Kidney epithelial cell (primary cell): ENCODE results near the gene LRRC45. TPM values are rescaled to one million over a fixed set of nuclear protein-coding genes. Genes with fewer than 3 reads are reported as not detected.

Source experiments
- DNase-seq: peaks from one replicate; pipeline ENCODE4 v3.0.0-alpha.2; 2010; ENCODE audit warnings: low read depth
- H3K27me3 ChIP-seq: 2 replicates; pipeline ENCODE4 v1.6.0; 2011; ENCODE audit warnings: low read length; ENCODE audit not compliant: control insufficient read depth, insufficient read depth
- H3K36me3 ChIP-seq: 2 replicates; pipeline ENCODE4 v1.5.1; 2011; ENCODE audit warnings: low read length; ENCODE audit not compliant: control insufficient read depth, insufficient read depth
- H3K4me3 ChIP-seq: 2 replicates; pipeline ENCODE4 v1.5.1; 2011; ENCODE audit warnings: low read depth, mild to moderate bottlenecking, control low read depth, low read length
- CTCF ChIP-seq: IDR thresholded peaks from 2 replicates; pipeline ENCODE4 v1.5.1; 2011; ENCODE audit warnings: mild to moderate bottlenecking, moderate library complexity, low read length, control low read depth, inconsistent platforms; ENCODE audit not compliant: insufficient read depth, poor library complexity, severe bottlenecking
- total RNA-seq: library from RNA; depleted of rRNA; stranded (reverse); fragments of >200 nt; gene quantifications from 2 replicates; pipeline ENCODE4 v1.2.3, GENCODE V29; 2015

Gene LRRC45
- total RNA-seq, result 16.1 and 22.2 TPM in 2 replicates

- Histone ChIP-seq H3K36me3 (peaks cover 4% of the 10 kb centered on the region), H3K27me3 (no peaks in the 10 kb centered on the region), H3K4me3 (peak within 1 kb of the TSS; percentile 73)
- DNase-seq, result peak; percentile 95
- no peak for TF ChIP-seq CTCF
Measured at GRCh38 chr17:82022981-82023446, at the start of gene LRRC45. Gene LRRC45, plus strand, starts transcription at chr17:82023305. Its CDS starts 339 bp downstream, at chr17:82023644.

GRCh38 chr17:81973432-81973831, 49.7 kb upstream of the LRRC45 start:
- Histone ChIP-seq H3K36me3 (no peaks in the 10 kb centered on the region), H3K27me3 (peaks cover 2% of the 10 kb centered on the region), H3K4me3 (no peak overlapping the region)
- no peak for DNase-seq
- no peak for TF ChIP-seq CTCF

- peaks cover 2% of the 10 kb centered on the region for H3K27me3 ChIP-seq
- no peak for DNase-seq
Measured at GRCh38 chr17:81976332-81977210, 46.5 kb upstream of the LRRC45 start.

GRCh38 chr17:81977211-81977808, 45.8 kb upstream of the LRRC45 start, which contains the start of gene ASPSCR1:
Gene ASPSCR1, plus strand, starts transcription at chr17:81977629. Its CDS starts 18 bp downstream, at chr17:81977647.
- peak; percentile 28 for DNase-seq
- TF ChIP-seq CTCF, result no peak
- peaks cover 2% of the 10 kb centered on the region for H3K27me3 ChIP-seq
- H3K36me3 ChIP-seq, result no peaks in the 10 kb centered on the region
- peak within 1 kb of the TSS; percentile 58 for H3K4me3 ChIP-seq

More at GRCh38 chr17:81976332-81977210, 46.5 kb upstream of the LRRC45 start:
- no peak for TF ChIP-seq CTCF
- peak overlapping the region; percentile 58 for H3K4me3 ChIP-seq
- no peaks in the 10 kb centered on the region for H3K36me3 ChIP-seq

GRCh38 chr17:81978524-81979298, 44.4 kb upstream of the LRRC45 start:
- no peak for DNase-seq
- no peak overlapping the region for H3K4me3 ChIP-seq
- no peak for TF ChIP-seq CTCF

More at GRCh38 chr17:81978524-81979298, 44.4 kb upstream of the LRRC45 start:
- no peaks in the 10 kb centered on the region for H3K36me3 ChIP-seq
- H3K27me3 ChIP-seq, result peaks cover 2% of the 10 kb centered on the region
